SU-DHL-6 (cell line): ENCODE measurements around the gene COPS3.

ENCODE experiments used
- EZH2phosphoT487 ChIP-seq: fragments of 200-600 bp; sonication (generic), shearing (Covaris generic); conservative IDR thresholded peaks from 2 replicates; pipeline ENCODE4 v1.6.1; 2018; ENCODE audit warnings: mild to moderate bottlenecking, antibody characterized with exemption, low read length, moderate library complexity, mixed read lengths
- TF ChIP-seq, protein P1 (sequence below): fragments of 200-600 bp; sonication (generic); IDR thresholded peaks from one replicate; pipeline ENCODE4 v1.5.1; 2017; ENCODE audit warnings: antibody characterized with exemption, mild to moderate bottlenecking, low read length, moderate library complexity; ENCODE audit not compliant: insufficient read depth, poor library complexity, severe bottlenecking

DNA sequence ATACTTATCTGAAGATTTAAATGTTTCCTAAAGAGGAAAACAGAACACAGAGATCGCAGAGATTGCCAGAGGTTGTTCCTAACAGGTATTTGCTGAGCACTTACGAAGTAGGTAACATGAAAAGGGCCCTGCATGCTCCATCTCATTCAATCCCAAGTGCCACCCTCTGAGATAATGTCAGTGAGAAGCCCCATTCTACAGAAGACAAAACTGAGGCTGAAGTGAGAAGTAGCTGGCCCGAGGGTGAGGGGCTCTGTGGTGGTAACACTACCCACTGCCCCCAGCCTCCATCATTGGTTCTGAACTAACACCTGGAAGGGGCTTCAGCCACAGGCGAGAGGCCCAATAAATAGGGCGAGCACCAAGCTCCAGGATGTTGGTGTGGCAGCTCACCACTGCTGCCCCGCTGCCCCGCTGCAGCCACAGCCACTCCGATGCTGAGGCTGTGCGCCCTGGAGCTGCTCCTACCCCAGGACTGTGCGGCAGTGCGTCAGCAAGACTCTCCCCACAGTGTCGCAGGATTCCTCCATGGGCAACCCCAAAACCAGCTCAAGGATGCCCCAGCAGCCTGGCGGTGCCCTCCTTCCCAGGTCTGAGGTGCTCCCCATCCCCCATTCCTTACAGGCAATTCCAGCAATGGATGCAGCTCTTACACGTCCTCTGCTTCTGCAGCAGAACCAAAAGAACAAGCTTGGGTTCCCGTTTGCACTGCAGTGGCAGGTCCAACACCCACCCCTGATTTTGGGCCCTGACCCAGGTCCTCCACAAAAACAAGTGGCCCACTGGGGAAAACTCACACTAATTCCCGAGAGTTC lies 54.4 kb downstream of the COPS3 start:
- TF ChIP-seq, protein P1, sequence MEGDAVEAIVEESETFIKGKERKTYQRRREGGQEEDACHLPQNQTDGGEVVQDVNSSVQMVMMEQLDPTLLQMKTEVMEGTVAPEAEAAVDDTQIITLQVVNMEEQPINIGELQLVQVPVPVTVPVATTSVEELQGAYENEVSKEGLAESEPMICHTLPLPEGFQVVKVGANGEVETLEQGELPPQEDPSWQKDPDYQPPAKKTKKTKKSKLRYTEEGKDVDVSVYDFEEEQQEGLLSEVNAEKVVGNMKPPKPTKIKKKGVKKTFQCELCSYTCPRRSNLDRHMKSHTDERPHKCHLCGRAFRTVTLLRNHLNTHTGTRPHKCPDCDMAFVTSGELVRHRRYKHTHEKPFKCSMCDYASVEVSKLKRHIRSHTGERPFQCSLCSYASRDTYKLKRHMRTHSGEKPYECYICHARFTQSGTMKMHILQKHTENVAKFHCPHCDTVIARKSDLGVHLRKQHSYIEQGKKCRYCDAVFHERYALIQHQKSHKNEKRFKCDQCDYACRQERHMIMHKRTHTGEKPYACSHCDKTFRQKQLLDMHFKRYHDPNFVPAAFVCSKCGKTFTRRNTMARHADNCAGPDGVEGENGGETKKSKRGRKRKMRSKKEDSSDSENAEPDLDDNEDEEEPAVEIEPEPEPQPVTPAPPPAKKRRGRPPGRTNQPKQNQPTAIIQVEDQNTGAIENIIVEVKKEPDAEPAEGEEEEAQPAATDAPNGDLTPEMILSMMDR = no peak
- TF ChIP-seq EZH2phosphoT487 = no peak
